GM12892 (cell line): Measurements from ENCODE around the gene NUDT14.

Experiments
- POLR2AphosphoS5 ChIP-seq: IDR thresholded peaks from 2 replicates; pipeline ENCODE4 v1.6.1; 2011; ENCODE audit warnings: low read depth, low read length, control low read depth
- TAF1 ChIP-seq: IDR thresholded peaks from 2 replicates; pipeline ENCODE4 v1.6.1; 2011; ENCODE audit warnings: low read depth, mild to moderate bottlenecking, control low read depth, low read length, borderline replicate concordance

DNA sequence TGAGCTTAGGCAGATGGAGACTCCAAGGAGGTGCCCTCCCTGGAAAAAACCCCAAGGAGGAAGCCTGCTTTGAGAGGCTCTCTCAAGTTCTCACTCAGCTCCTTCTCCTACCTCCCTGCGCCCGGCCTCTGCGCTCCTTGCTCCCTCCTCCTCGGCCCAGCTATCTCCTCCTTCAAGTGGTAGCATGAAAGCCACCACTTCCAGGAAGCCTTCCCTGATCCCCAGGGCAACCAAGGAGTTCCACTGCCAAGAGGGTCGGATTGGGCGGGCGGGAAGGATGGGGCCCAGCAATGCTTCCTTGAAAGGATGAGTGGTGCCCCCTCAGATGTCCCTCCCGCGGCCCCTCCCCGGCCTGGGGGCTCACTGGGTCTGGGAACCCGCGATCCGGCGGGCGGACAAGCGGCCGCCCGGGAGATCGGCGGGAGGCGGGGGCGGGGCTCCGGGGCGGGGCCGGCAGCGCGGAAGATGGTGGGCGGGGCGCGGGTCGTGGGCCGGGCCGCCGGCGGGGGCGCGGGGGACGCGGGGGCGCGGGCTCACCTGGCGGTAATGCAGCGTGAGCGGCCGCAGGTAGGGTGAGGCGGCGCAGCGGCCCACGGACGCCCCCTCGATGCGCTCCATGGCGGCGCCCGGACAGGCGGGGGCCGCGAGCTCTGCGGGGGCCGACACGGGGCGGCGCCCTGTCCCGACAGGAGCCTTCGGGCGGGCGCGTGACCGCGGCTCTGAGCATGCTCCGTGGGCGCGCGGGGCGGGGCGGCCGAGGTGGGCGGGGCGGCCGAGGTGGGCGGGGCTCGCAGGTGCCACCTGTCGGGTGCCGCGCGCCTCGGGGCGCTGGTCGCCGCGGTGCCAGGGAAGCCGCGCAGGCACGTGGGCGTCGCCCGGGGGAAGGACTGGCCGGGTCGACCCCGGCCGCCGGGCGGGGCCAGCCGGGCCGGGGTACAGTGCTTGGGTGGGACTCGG is at the start of gene NUDT14:
- TF ChIP-seq POLR2AphosphoS5, result no peak
- no peak for TF ChIP-seq TAF1
